Measurements from ENCODE around the gene TRIM65. TPM values are rescaled to one million over a fixed set of nuclear protein-coding genes. Genes with fewer than 3 reads are reported as not detected.

Gene TRIM65
- total and polyA plus RNA-seq, 2 donors from 2014 or later, result 11.5 to 23.6 TPM

DNA sequence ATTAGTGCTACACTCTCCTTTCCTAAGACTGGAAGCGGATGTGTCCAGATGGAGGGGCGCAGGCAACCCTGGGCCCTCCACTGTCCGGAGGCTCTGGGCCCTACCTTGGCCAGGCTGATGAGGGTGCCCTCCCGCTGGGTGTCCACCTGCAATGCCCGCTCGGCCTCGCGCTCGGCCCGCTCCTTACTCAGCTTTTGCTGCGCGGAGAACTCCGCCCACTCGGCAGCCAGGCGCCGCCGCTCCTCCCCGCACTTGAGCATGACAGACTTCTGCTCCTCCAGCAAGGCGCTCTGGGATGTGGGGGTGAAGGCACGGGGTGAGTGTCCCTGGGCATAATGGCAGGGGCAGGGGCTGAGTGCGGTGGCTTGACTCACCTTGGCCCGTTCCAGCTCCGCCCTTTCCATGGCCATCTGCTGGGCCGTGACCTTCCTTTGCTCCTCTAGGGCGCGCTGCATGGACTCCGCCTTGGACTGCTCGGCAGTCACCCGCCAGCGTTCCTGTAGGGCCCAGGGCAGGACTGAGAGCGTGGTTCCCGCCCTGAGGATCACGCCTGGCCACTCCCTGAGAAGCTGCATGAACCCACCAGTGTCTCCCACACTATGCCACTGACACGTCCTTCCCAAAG, 18.0 kb upstream of the TRIM65 start:
- FAIRE-seq, result no peak
- Histone ChIP-seq H3K4me3 (ENCODE audit: low read length in 3 of 3) (no peak overlapping the region), H3K36me3 (ENCODE audit: control insufficient read depth in 2 of 3, insufficient read depth in 3 of 3, low read length in 3 of 3) (peaks cover 0 to 3% (median 0%) of the 10 kb centered on the region in 3 donors), H3K27ac (ENCODE audit: low read depth in 2 of 2, low read length in 2 of 2) (no peak overlapping the region), H3K9me3 (ENCODE audit: control insufficient read depth in 2 of 3, insufficient read depth in 1 of 3, low read length in 3 of 3) (no peaks in the 10 kb centered on the region), H3K27me3 (ENCODE audit: control insufficient read depth, insufficient read depth, low read length) (no peaks in the 10 kb centered on the region), H3K4me1 (ENCODE audit: control insufficient read depth in 2 of 3, insufficient read depth in 2 of 3, low read depth in 1 of 3, low read length in 3 of 3) (no peaks in the 10 kb centered on the region), H3K9ac (ENCODE audit: low read length in 3 of 3) (no peak overlapping the region)
- no peak for DNase-seq
- intact Hi-C loops (cut with DNase I), result loop anchor here (10.0 kb wide), 1 partner anchor 90 kb away; the partner anchor contains the start of gene CDK3
- TF ChIP-seq CTCF (IDR thresholded peaks at IDR 0.05; ENCODE audit: borderline replicate concordance, extremely low read depth, insufficient read depth), result no peak

DNA sequence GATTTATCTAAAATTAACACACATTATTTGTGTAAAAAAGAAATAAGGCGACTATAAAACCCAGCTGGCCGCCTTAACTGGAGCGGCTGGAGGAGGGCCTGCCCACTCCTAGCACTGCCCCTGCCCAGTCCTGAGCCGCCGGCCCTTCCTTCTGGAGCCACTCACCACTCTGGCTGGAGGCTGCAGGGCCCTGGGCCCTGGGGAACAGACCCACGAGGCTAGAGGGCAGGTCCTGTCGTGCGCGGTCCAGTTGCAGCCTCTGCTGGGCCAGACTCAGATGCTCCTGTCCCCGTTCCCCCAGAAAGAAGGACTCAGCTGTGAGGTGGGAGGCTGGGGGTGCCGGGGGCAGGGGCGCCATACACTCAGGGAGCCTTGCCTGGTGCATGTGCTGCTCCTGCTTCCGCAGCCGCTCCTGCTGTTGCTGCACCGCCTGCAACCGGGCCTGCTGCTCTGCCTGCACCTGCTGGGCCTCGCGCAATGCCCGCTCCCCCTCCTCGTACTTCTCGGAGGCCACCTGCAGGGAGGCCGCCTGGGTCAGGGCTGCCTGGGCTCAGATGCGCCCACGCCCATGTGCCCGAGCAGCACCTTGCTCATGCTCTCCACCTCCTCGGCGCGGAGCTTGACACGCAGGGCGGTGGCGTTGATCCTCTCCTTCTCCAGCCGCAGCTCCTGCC, 16.9 kb upstream of the TRIM65 start:
- H3K27me3 ChIP-seq (ENCODE audit: control insufficient read depth, insufficient read depth, low read length), result no peaks in the 10 kb centered on the region
- no peak overlapping the region for H3K4me3 ChIP-seq (ENCODE audit: low read length in 3 of 3)
- H3K4me1 ChIP-seq (ENCODE audit: control insufficient read depth in 2 of 3, insufficient read depth in 2 of 3, low read depth in 1 of 3, low read length in 3 of 3), result no peaks in the 10 kb centered on the region
- H3K36me3 ChIP-seq (ENCODE audit: control insufficient read depth in 2 of 3, insufficient read depth in 3 of 3, low read length in 3 of 3), result peaks cover 0 to 3% (median 0%) of the 10 kb centered on the region in 3 donors
- intact Hi-C loops (cut with DNase I), result loop anchor here (10.0 kb wide), 1 partner anchor 91 kb away; the partner anchor contains the start of gene CDK3
- DNase-seq (no peak), FAIRE-seq (no peak)
- no peak overlapping the region for H3K27ac ChIP-seq (ENCODE audit: low read depth in 2 of 2, low read length in 2 of 2)
- TF ChIP-seq CTCF (IDR thresholded peaks at IDR 0.05; ENCODE audit: borderline replicate concordance, extremely low read depth, insufficient read depth), result no peak
- no peaks in the 10 kb centered on the region for H3K9me3 ChIP-seq (ENCODE audit: control insufficient read depth in 2 of 3, insufficient read depth in 1 of 3, low read length in 3 of 3)
- H3K9ac ChIP-seq (ENCODE audit: low read length in 3 of 3), result no peak overlapping the region

- peaks cover 0 to 3% (median 0%) of the 10 kb centered on the region in 3 donors for H3K36me3 ChIP-seq (ENCODE audit: control insufficient read depth in 2 of 3, insufficient read depth in 3 of 3, low read length in 3 of 3)
- H3K4me1 ChIP-seq (ENCODE audit: control insufficient read depth in 2 of 3, insufficient read depth in 2 of 3, low read depth in 1 of 3, low read length in 3 of 3), result no peaks in the 10 kb centered on the region
- FAIRE-seq (no peak), DNase-seq (peak in 2 of 5 donors; percentile 30 to 38)
- H3K9ac ChIP-seq (ENCODE audit: low read length in 3 of 3), result no peak overlapping the region
- H3K4me3 ChIP-seq (ENCODE audit: low read length in 3 of 3), result no peak overlapping the region
- no peak for TF ChIP-seq CTCF (IDR thresholded peaks at IDR 0.05; ENCODE audit: borderline replicate concordance, extremely low read depth, insufficient read depth)
- no peaks in the 10 kb centered on the region for H3K27me3 ChIP-seq (ENCODE audit: control insufficient read depth, insufficient read depth, low read length)
- no peaks in the 10 kb centered on the region for H3K9me3 ChIP-seq (ENCODE audit: control insufficient read depth in 2 of 3, insufficient read depth in 1 of 3, low read length in 3 of 3)
- H3K27ac ChIP-seq (ENCODE audit: low read depth in 2 of 2, low read length in 2 of 2), result no peak overlapping the region
- intact Hi-C loops (cut with DNase I), result loop anchor here (10.0 kb wide), 1 partner anchor 94 kb away; the partner anchor contains the start of gene CDK3
These were observed 13.9 kb upstream of the TRIM65 start for GRCh38 chr17:75910699-75911098.

All from kidney (tissue), 14 donors.